HCT116 (cell line): ENCODE data around the gene CASR. TPM values are rescaled to one million over a fixed set of nuclear protein-coding genes. Genes with fewer than 3 reads are reported as not detected.

ENCODE experiments used
- ATAC-seq: fragments of 200-7000 bp; cut with Tn5 transposase; 2 replicates; pipeline ENCODE4 v1.9.1; 2020; ENCODE audit warnings: mild to moderate bottlenecking, moderate library complexity
- BruUV-seq: library from RNA; stranded (reverse); fragments of 400-500 nt; replicated peaks from 2 replicates; lab custom pipeline; 2021; lab: Mats Ljungman, UMichigan
- CTCF ChIA-PET: fragments of 300-600 bp; sonication (Branson Sonifier 250); formaldehyde crosslinking; loops from one replicate; lab custom pipeline; 2021; ENCODE audit warnings: antibody characterized with exemption; lab: Charles Lee
- POLR2A ChIA-PET: fragments of 300-600, 350-600 bp; sonication (Branson Sonifier 250); formaldehyde crosslinking; loops from one replicate; lab custom pipeline; 2021; ENCODE audit warnings: antibody characterized with exemption; lab: Charles Lee
- RAD21 ChIA-PET, 2 experiments: fragments of 300-600 bp; sonication (Branson Sonifier 250); formaldehyde crosslinking; loops; one replicate each; lab custom pipeline; 2023; ENCODE audit warnings: low total read pairs in 2 of 2; ENCODE audit not compliant: uncharacterized antibody in 2 of 2, unreplicated experiment in 2 of 2, low non-redundant PET in 1 of 2; lab: Charles Lee
- DNase-seq: peaks from one replicate; pipeline ENCODE4 v3.0.0-alpha.2; 2010; ENCODE audit warnings: low read depth, low spot score
- H2AFZ ChIP-seq: fragments of 200-600 bp; shearing (Covaris generic), sonication (generic); 2 replicates; pipeline ENCODE4 v1.6.1; 2017; ENCODE audit warnings: low read depth, mixed run types, mixed read lengths, antibody characterized with exemption, low read length; ENCODE audit not compliant: poor library complexity, severe bottlenecking
- H3K27ac ChIP-seq: 2 replicates; pipeline ENCODE4 v1.5.1; 2012; ENCODE audit warnings: low read depth, low read length
- H3K27me3 ChIP-seq: fragments of 200-600 bp; sonication (generic); 2 replicates; pipeline ENCODE4 v1.6.1; 2016; ENCODE audit warnings: mixed run types, low read length, mixed read lengths; ENCODE audit not compliant: insufficient read depth
- H3K36me3 ChIP-seq, 2 experiments: fragments of 200-500 bp in 1 of 2; fragments of 200-600 bp in 1 of 2; sonication (Bioruptor generic) in 1 of 2; sonication (generic) in 1 of 2; 2 replicates each; pipeline versions ENCODE4 v1.5.1 to v1.6.1; 2014 to 2016; ENCODE audit warnings: low read length in 2 of 2, inconsistent platforms in 1 of 2, mixed read lengths in 1 of 2, mixed run types in 1 of 2; ENCODE audit not compliant: insufficient read depth in 2 of 2, control insufficient read depth in 1 of 2
- H3K4me1 ChIP-seq, 2 experiments: fragments of 200-600 bp in 1 of 2; sonication (generic) in 1 of 2; 2 replicates each; pipeline versions ENCODE4 v1.5.1 to v1.6.1; 2012 to 2017; ENCODE audit warnings: low read length in 2 of 2, inconsistent platforms in 1 of 2, mild to moderate bottlenecking in 1 of 2, mixed read lengths in 1 of 2, mixed run types in 1 of 2, moderate library complexity in 1 of 2; ENCODE audit not compliant: insufficient read depth in 2 of 2, control insufficient read depth in 1 of 2
- H3K4me2 ChIP-seq: fragments of 200-600 bp; sonication (generic); 2 replicates; pipeline ENCODE4 v1.6.1; 2017; ENCODE audit warnings: mixed run types, low read length, mixed read lengths
- H3K4me3 ChIP-seq, 2 experiments: fragments of 200-600 bp in 1 of 2; sonication (generic) in 1 of 2; replicated peaks in 1 of 2; 2 replicates each; pipeline ENCODE4 v1.5.1; 2011 to 2016; ENCODE audit warnings: low read length in 2 of 2, control low read depth in 1 of 2, low read depth in 1 of 2, mild to moderate bottlenecking in 1 of 2, mixed read lengths in 1 of 2, mixed run types in 1 of 2
- H3K79me2 ChIP-seq: fragments of 200-600 bp; sonication (generic); 2 replicates; pipeline ENCODE4 v1.6.1; 2017; ENCODE audit warnings: mild to moderate bottlenecking, mixed run types, low read length, moderate library complexity, mixed read lengths; ENCODE audit not compliant: insufficient read depth
- H3K9ac ChIP-seq: fragments of 200-600 bp; sonication (generic); 2 replicates; pipeline ENCODE4 v1.6.1; 2016; ENCODE audit warnings: low read length, mixed read lengths
- H3K9me2 ChIP-seq: fragments of 200-600 bp; sonication (generic), shearing (Covaris generic); 2 replicates; pipeline ENCODE4 v1.6.1; 2017; ENCODE audit warnings: mixed run types, mild to moderate bottlenecking, moderate library complexity; ENCODE audit not compliant: insufficient read depth
- H3K9me3 ChIP-seq, 2 experiments: fragments of 200-500 bp in 1 of 2; fragments of 200-600 bp in 1 of 2; sonication (Bioruptor generic) in 1 of 2; sonication (generic) in 1 of 2; 2 replicates each; pipeline ENCODE4 v1.6.1; 2014 to 2017; ENCODE audit warnings: low read length in 2 of 2, mixed read lengths in 2 of 2, inconsistent platforms in 1 of 2, low read depth in 1 of 2, mild to moderate bottlenecking in 1 of 2, mixed run types in 1 of 2, moderate library complexity in 1 of 2; ENCODE audit not compliant: control insufficient read depth in 1 of 2, insufficient read depth in 1 of 2
- H4K20me1 ChIP-seq: fragments of 200-600 bp; sonication (generic), shearing (Covaris generic); 2 replicates; pipeline ENCODE4 v1.6.1; 2017; ENCODE audit warnings: mixed run types, mild to moderate bottlenecking, moderate library complexity; ENCODE audit not compliant: insufficient read depth
- CBX3 ChIP-seq: IDR thresholded peaks from 2 replicates; pipeline ENCODE4 v1.6.1; 2012; ENCODE audit warnings: low read depth
- EZH2phosphoT487 ChIP-seq: fragments of 200-600 bp; IDR thresholded peaks from 2 replicates; pipeline ENCODE4 v1.6.1; 2018; ENCODE audit warnings: antibody characterized with exemption, borderline replicate concordance
- MAX ChIP-seq: IDR thresholded peaks from 2 replicates; pipeline ENCODE4 v1.6.1; 2012
- SP1 ChIP-seq: IDR thresholded peaks from 2 replicates; pipeline ENCODE4 v1.6.1; 2012; ENCODE audit warnings: low read depth
- TCF7L2 ChIP-seq: IDR thresholded peaks from 2 replicates; pipeline ENCODE4 v1.7.0; 2011; ENCODE audit warnings: borderline replicate concordance, inconsistent platforms; ENCODE audit not compliant: insufficient read depth, insufficient read length; ENCODE audit errors: extremely low read depth
- ZBTB33 ChIP-seq: IDR thresholded peaks from 2 replicates; pipeline ENCODE4 v1.6.1; 2011; ENCODE audit warnings: mild to moderate bottlenecking, low read length, moderate library complexity; ENCODE audit not compliant: insufficient replicate concordance; ENCODE audit errors: extremely low read depth
- ZFX ChIP-seq: fragments of 450-650 bp; IDR thresholded peaks from 2 replicates; pipeline ENCODE4 v1.6.1; 2017
- intact Hi-C: fragments of 100-400 bp; cut with micrococcal nuclease; formaldehyde crosslinking; loops from 2 replicates; pipeline ENCODE4 v1.10.0; 2022
- total RNA-seq: library from RNA; stranded (reverse); gene quantifications from one replicate; pipeline ENCODE4 v1.2.1, GENCODE V29; 2021; ENCODE audit not compliant: unreplicated experiment
- TF ChIP-seq, protein P1 (sequence below): IDR thresholded peaks from 2 replicates; pipeline ENCODE4 v1.6.1; 2012
- TF ChIP-seq, protein P2 (sequence below): IDR thresholded peaks from 2 replicates; pipeline ENCODE4 v1.6.1; 2012; ENCODE audit warnings: low read depth

Gene CASR
- total RNA-seq, 1 experiment from 2014 or later = not detected

GRCh38 chr3:122310361-122310760, 126.9 kb downstream of the CASR start:
- no peaks in the 10 kb centered on the region for H4K20me1 ChIP-seq
- H3K4me3 ChIP-seq = no peak overlapping the region
- H3K27ac ChIP-seq = no peak overlapping the region
- H2AFZ ChIP-seq = no peak overlapping the region
- DNase-seq (no peak), ATAC-seq (no peak)
- H3K4me1 ChIP-seq = 0 out of 4 replicates have a peak, but pooled peaks cover 0 to 3% of the 10 kb centered on the region in 2 experiments
- CTCF ChIA-PET = no interaction called here
- H3K9ac ChIP-seq = no peak overlapping the region
- H3K9me3 ChIP-seq = no peaks in the 10 kb centered on the region
- no peaks in the 10 kb centered on the region for H3K79me2 ChIP-seq
- POLR2A ChIA-PET = no interaction called here
- BruUV-seq = no TSS peak
- H3K4me2 ChIP-seq = no peak overlapping the region
- H3K36me3 ChIP-seq = no peaks in the 10 kb centered on the region
- RAD21 ChIA-PET = no interaction called here
- intact Hi-C loops = no loop called here
- H3K27me3 ChIP-seq = no peaks in the 10 kb centered on the region
- H3K9me2 ChIP-seq = no peaks in the 10 kb centered on the region
- no peak for TF ChIP-seq MAX
- TF ChIP-seq, protein P1, sequence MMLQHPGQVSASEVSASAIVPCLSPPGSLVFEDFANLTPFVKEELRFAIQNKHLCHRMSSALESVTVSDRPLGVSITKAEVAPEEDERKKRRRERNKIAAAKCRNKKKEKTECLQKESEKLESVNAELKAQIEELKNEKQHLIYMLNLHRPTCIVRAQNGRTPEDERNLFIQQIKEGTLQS = no peak
- TF ChIP-seq, protein P2, sequence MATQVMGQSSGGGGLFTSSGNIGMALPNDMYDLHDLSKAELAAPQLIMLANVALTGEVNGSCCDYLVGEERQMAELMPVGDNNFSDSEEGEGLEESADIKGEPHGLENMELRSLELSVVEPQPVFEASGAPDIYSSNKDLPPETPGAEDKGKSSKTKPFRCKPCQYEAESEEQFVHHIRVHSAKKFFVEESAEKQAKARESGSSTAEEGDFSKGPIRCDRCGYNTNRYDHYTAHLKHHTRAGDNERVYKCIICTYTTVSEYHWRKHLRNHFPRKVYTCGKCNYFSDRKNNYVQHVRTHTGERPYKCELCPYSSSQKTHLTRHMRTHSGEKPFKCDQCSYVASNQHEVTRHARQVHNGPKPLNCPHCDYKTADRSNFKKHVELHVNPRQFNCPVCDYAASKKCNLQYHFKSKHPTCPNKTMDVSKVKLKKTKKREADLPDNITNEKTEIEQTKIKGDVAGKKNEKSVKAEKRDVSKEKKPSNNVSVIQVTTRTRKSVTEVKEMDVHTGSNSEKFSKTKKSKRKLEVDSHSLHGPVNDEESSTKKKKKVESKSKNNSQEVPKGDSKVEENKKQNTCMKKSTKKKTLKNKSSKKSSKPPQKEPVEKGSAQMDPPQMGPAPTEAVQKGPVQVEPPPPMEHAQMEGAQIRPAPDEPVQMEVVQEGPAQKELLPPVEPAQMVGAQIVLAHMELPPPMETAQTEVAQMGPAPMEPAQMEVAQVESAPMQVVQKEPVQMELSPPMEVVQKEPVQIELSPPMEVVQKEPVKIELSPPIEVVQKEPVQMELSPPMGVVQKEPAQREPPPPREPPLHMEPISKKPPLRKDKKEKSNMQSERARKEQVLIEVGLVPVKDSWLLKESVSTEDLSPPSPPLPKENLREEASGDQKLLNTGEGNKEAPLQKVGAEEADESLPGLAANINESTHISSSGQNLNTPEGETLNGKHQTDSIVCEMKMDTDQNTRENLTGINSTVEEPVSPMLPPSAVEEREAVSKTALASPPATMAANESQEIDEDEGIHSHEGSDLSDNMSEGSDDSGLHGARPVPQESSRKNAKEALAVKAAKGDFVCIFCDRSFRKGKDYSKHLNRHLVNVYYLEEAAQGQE = no peak
- TF ChIP-seq EZH2phosphoT487 = no peak
- no peak for TF ChIP-seq TCF7L2
- no peak for TF ChIP-seq CBX3
- TF ChIP-seq ZBTB33 = no peak
- TF ChIP-seq SP1 = no peak
- TF ChIP-seq ZFX = no peak
